ENCODE data around the gene GUCY1A1. TPM values are rescaled to one million over a fixed set of nuclear protein-coding genes. Genes with fewer than 3 reads are reported as not detected.

The GUCY1A1 gene
- total RNA-seq, 2 experiments from 2014 or later, result not detected

DNA sequence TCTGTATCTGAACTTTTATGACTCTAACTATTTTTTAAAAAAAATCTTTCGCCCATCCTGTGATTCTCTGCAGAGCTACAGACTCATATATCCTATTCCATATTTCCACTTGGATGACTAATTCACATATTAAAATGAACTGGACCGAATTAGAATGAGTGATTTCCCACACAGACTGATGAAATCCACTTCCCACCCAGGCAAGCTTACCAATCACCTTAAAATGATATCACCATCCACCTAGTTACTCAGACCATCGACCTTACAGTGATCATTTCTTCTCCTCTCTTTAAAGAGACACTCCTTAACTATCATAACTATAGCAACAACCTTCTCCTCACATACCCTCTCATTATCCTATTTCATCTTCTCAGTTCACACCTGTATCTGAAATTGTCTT, 58.1 kb downstream of the GUCY1A1 start:
- CTCF ChIA-PET, result no interaction called here
- H3K27ac ChIP-seq (ENCODE audit: low read depth in 1 of 2, low read length in 2 of 2), result no peak overlapping the region
- Mint-ChIP-seq H3K4me3 (no peak overlapping the region), H3K27me3 (no peaks in the 10 kb centered on the region), H3K36me3 (ENCODE audit: low read depth) (no peaks in the 10 kb centered on the region), H3K27ac (no peak overlapping the region), H3K9me3 (no peaks in the 10 kb centered on the region), H3K4me1 (ENCODE audit: low read depth) (no peaks in the 10 kb centered on the region)
- TF ChIP-seq, protein P1, sequence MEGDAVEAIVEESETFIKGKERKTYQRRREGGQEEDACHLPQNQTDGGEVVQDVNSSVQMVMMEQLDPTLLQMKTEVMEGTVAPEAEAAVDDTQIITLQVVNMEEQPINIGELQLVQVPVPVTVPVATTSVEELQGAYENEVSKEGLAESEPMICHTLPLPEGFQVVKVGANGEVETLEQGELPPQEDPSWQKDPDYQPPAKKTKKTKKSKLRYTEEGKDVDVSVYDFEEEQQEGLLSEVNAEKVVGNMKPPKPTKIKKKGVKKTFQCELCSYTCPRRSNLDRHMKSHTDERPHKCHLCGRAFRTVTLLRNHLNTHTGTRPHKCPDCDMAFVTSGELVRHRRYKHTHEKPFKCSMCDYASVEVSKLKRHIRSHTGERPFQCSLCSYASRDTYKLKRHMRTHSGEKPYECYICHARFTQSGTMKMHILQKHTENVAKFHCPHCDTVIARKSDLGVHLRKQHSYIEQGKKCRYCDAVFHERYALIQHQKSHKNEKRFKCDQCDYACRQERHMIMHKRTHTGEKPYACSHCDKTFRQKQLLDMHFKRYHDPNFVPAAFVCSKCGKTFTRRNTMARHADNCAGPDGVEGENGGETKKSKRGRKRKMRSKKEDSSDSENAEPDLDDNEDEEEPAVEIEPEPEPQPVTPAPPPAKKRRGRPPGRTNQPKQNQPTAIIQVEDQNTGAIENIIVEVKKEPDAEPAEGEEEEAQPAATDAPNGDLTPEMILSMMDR (IDR thresholded peaks at IDR 0.05), result no peak
- POLR2A ChIA-PET, result no interaction called here
- H3K36me3 ChIP-seq (ENCODE audit: insufficient read depth, low read length), result no peaks in the 10 kb centered on the region
- H3K4me1 ChIP-seq (ENCODE audit: insufficient read depth, low read length), result no peaks in the 10 kb centered on the region
- H3K9me3 ChIP-seq (ENCODE audit: control insufficient read depth in 1 of 2, insufficient read depth in 1 of 2, low read length in 2 of 2), result no peaks in the 10 kb centered on the region
- intact Hi-C loops (cut with DNase I, micrococcal nuclease), result no loop called here
- no peaks in the 10 kb centered on the region for H3K27me3 ChIP-seq (ENCODE audit: control insufficient read depth in 1 of 2, insufficient read depth in 2 of 2, low read length in 2 of 2)
- ATAC-seq (ENCODE audit: poor library complexity), result no peak
- no peak overlapping the region for H3K4me3 ChIP-seq (ENCODE audit: low read length)
- DNase-seq, result no peak

DNA sequence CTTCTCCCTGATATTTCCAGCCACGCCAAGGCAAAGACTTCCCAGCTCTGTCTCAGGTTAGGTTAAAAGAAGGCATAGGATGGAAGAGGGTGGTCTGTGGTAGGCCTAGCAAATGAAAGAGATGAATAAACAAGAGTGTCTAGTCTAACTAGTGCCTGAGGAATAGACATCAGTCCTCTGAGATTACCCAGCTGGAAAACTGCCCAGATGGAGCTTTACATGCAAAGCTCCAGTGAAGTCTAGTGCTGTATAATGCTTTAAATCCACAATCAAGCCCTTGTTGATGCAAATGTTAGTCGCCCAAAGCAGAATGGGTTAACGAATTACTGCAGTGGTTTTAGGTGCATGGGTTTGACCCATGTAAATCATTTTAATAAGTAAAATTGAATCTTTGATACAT, 67.4 kb downstream of the GUCY1A1 start:
- Histone ChIP-seq H3K9me3 (ENCODE audit: control insufficient read depth in 1 of 2, insufficient read depth in 1 of 2, low read length in 2 of 2) (no peaks in the 10 kb centered on the region), H3K4me3 (ENCODE audit: low read length) (no peak overlapping the region), H3K36me3 (ENCODE audit: insufficient read depth, low read length) (no peaks in the 10 kb centered on the region), H3K27me3 (ENCODE audit: control insufficient read depth in 1 of 2, insufficient read depth in 2 of 2, low read length in 2 of 2) (no peaks in the 10 kb centered on the region), H3K4me1 (ENCODE audit: insufficient read depth, low read length) (no peaks in the 10 kb centered on the region), H3K27ac (ENCODE audit: low read depth in 1 of 2, low read length in 2 of 2) (no peak overlapping the region)
- POLR2A ChIA-PET, result no interaction called here
- ATAC-seq (ENCODE audit: poor library complexity) (no peak), DNase-seq (no peak)
- TF ChIP-seq, protein P1 (IDR thresholded peaks at IDR 0.05), result no peak
- intact Hi-C loops (cut with DNase I, micrococcal nuclease), result no loop called here
- no peaks in the 10 kb centered on the region for H3K36me3 Mint-ChIP-seq (ENCODE audit: low read depth)
- H3K4me3 Mint-ChIP-seq, result no peak overlapping the region
- CTCF ChIA-PET, result no interaction called here
- H3K27ac Mint-ChIP-seq, result no peak overlapping the region
- H3K27me3 Mint-ChIP-seq, result no peaks in the 10 kb centered on the region
- no peaks in the 10 kb centered on the region for H3K4me1 Mint-ChIP-seq (ENCODE audit: low read depth)
- H3K9me3 Mint-ChIP-seq, result no peaks in the 10 kb centered on the region

DNA sequence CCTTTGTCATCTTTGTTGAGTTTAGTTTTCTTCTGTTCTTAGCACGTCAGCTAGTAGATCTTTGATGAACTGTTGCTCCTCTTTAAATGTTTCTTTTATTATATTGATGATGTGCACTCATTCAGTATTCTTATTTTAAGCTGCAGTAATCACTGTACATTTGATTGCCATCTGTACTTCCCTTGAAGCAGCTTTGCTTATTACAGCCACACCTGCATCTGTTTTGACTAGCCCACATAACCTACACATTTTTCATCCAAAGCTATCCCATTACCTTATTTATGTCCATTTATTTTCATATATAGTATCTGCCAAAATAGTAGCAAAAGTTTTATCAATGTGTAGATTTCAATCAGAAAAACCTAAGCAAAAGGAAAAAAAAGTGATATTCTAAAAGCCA, 68.3 kb downstream of the GUCY1A1 start:
- H3K27ac Mint-ChIP-seq, result no peak overlapping the region
- no peaks in the 10 kb centered on the region for H3K27me3 Mint-ChIP-seq
- H3K36me3 Mint-ChIP-seq (ENCODE audit: low read depth), result no peaks in the 10 kb centered on the region
- intact Hi-C loops (cut with DNase I, micrococcal nuclease), result no loop called here
- Histone ChIP-seq H3K27me3 (ENCODE audit: control insufficient read depth in 1 of 2, insufficient read depth in 2 of 2, low read length in 2 of 2) (no peaks in the 10 kb centered on the region), H3K4me1 (ENCODE audit: insufficient read depth, low read length) (no peaks in the 10 kb centered on the region), H3K36me3 (ENCODE audit: insufficient read depth, low read length) (no peaks in the 10 kb centered on the region), H3K9me3 (ENCODE audit: control insufficient read depth in 1 of 2, insufficient read depth in 1 of 2, low read length in 2 of 2) (no peaks in the 10 kb centered on the region), H3K27ac (ENCODE audit: low read depth in 1 of 2, low read length in 2 of 2) (no peak overlapping the region), H3K4me3 (ENCODE audit: low read length) (no peak overlapping the region)
- ChIA-PET POLR2A (no interaction called here), CTCF (no interaction called here)
- no peaks in the 10 kb centered on the region for H3K9me3 Mint-ChIP-seq
- no peaks in the 10 kb centered on the region for H3K4me1 Mint-ChIP-seq (ENCODE audit: low read depth)
- DNase-seq, result no peak
- ATAC-seq (ENCODE audit: poor library complexity), result no peak
- TF ChIP-seq, protein P1 (IDR thresholded peaks at IDR 0.05), result no peak
- H3K4me3 Mint-ChIP-seq, result no peak overlapping the region

All from CD4-positive, alpha-beta T cell (primary cell).